ENCODE measurements around the gene SUGT1. TPM values are rescaled to one million over a fixed set of nuclear protein-coding genes. Genes with fewer than 3 reads are reported as not detected.
"Not testable (repeated sequence)": the region's sequence is repeated elsewhere in the genome, so short reads cannot be mapped to it uniquely, and the experiment has no call there.

The SUGT1 gene
- polyA plus RNA-seq, 4 donors: 39.6 to 47.5 (median 45.6) TPM

GRCh38 chr13:52615134-52615801 lies 37.4 kb upstream of the SUGT1 start:
- no peak overlapping the region for H3K4me3 ChIP-seq (ENCODE audit: low read depth in 1 of 3, low read length in 3 of 3)
- no peak for FAIRE-seq
- WGBS, 3 donors: 92 to 96% (median 94%) methylated on average over 4 of the region's 4 CpGs

GRCh38 chr13:52615812-52616211 lies 36.8 kb upstream of the SUGT1 start:
- Histone ChIP-seq H3K4me3 (ENCODE audit: low read depth in 1 of 3, low read length in 3 of 3) (no peak overlapping the region), H3K27ac (ENCODE audit: low read depth in 1 of 3, low read length in 2 of 3) (no peak overlapping the region), H3K36me3 (ENCODE audit: control insufficient read depth in 3 of 3, insufficient read depth in 2 of 3, low read depth in 1 of 3, low read length in 3 of 3) (peaks cover 0 to 3% (median 0%) of the 10 kb centered on the region in 3 donors), H3K9me3 (ENCODE audit: control insufficient read depth in 2 of 2, insufficient read depth in 1 of 2, low read depth in 1 of 2, low read length in 1 of 2) (no peaks in the 10 kb centered on the region), H3K4me1 (ENCODE audit: control insufficient read depth in 3 of 3, insufficient read depth in 2 of 3, low read depth in 1 of 3, low read length in 2 of 3) (no peaks in the 10 kb centered on the region), H3K27me3 (ENCODE audit: control insufficient read depth in 3 of 3, insufficient read depth in 3 of 3, low read length in 3 of 3) (no peaks in the 10 kb centered on the region)
- FAIRE-seq (no peak), DNase-seq (no peak)
- 81 to 86% (median 82%) methylated on average over 5 of the region's 5 CpGs for WGBS, 3 donors

More at GRCh38 chr13:52615134-52615801, 37.4 kb upstream of the SUGT1 start:
- no peaks in the 10 kb centered on the region for H3K4me1 ChIP-seq (ENCODE audit: control insufficient read depth in 3 of 3, insufficient read depth in 2 of 3, low read depth in 1 of 3, low read length in 2 of 3)
- no peak for DNase-seq
- no peak overlapping the region for H3K27ac ChIP-seq (ENCODE audit: low read depth in 1 of 3, low read length in 2 of 3)
- H3K9me3 ChIP-seq (ENCODE audit: control insufficient read depth in 2 of 2, insufficient read depth in 1 of 2, low read depth in 1 of 2, low read length in 1 of 2): no peaks in the 10 kb centered on the region
- no peaks in the 10 kb centered on the region for H3K27me3 ChIP-seq (ENCODE audit: control insufficient read depth in 3 of 3, insufficient read depth in 3 of 3, low read length in 3 of 3)
- peaks cover 0 to 3% (median 0%) of the 10 kb centered on the region in 3 donors for H3K36me3 ChIP-seq (ENCODE audit: control insufficient read depth in 3 of 3, insufficient read depth in 2 of 3, low read depth in 1 of 3, low read length in 3 of 3)

- peak overlapping the region in 2 of 3 donors; percentile 64 to 91 for H3K27ac ChIP-seq (ENCODE audit: low read depth in 1 of 3, low read length in 2 of 3)
- no peaks in the 10 kb centered on the region for H3K9me3 ChIP-seq (ENCODE audit: control insufficient read depth in 2 of 2, insufficient read depth in 1 of 2, low read depth in 1 of 2, low read length in 1 of 2)
- peak overlapping the region; percentile 52 to 77 (median 67) for H3K4me3 ChIP-seq (ENCODE audit: low read depth in 1 of 3, low read length in 3 of 3)
- no peaks in the 10 kb centered on the region for H3K4me1 ChIP-seq (ENCODE audit: control insufficient read depth in 3 of 3, insufficient read depth in 2 of 3, low read depth in 1 of 3, low read length in 2 of 3)
- DNase-seq (peak; percentile 67 to 87), FAIRE-seq (no peak)
- H3K27me3 ChIP-seq (ENCODE audit: control insufficient read depth in 3 of 3, insufficient read depth in 3 of 3, low read length in 3 of 3): no peaks in the 10 kb centered on the region
- H3K36me3 ChIP-seq (ENCODE audit: control insufficient read depth in 3 of 3, insufficient read depth in 2 of 3, low read depth in 1 of 3, low read length in 3 of 3): peaks cover 0 to 3% (median 0%) of the 10 kb centered on the region in 3 donors
- WGBS, 3 donors: 0 to 1% (median 0%) methylated on average over 51 of the region's 51 CpGs
Measured at GRCh38 chr13:52617070-52618060, 35.3 kb upstream of the SUGT1 start.

GRCh38 chr13:52631083-52631690 lies 21.4 kb upstream of the SUGT1 start:
- peaks cover 0 to 17% (median 2%) of the 10 kb centered on the region in 3 donors for H3K36me3 ChIP-seq (ENCODE audit: control insufficient read depth in 3 of 3, insufficient read depth in 2 of 3, low read depth in 1 of 3, low read length in 3 of 3)
- not testable (repeated sequence) for H3K9me3 ChIP-seq (ENCODE audit: control insufficient read depth in 2 of 2, insufficient read depth in 1 of 2, low read depth in 1 of 2, low read length in 1 of 2); H3K27me3 ChIP-seq (ENCODE audit: control insufficient read depth in 3 of 3, insufficient read depth in 3 of 3, low read length in 3 of 3); FAIRE-seq; H3K27ac ChIP-seq (ENCODE audit: low read depth in 1 of 3, low read length in 2 of 3); H3K4me1 ChIP-seq (ENCODE audit: control insufficient read depth in 3 of 3, insufficient read depth in 2 of 3, low read depth in 1 of 3, low read length in 2 of 3)
- H3K4me3 ChIP-seq (ENCODE audit: low read depth in 1 of 3, low read length in 3 of 3): peak overlapping the region in 1 of 3 donors; percentile 39
- DNase-seq: peak in 1 of 2 donors; percentile 42
- WGBS, 3 donors: 22 to 45% (median 40%) methylated on average over 7 of the region's 7 CpGs

GRCh38 chr13:52638666-52639328 lies 13.8 kb upstream of the SUGT1 start:
- Histone ChIP-seq H3K27ac (ENCODE audit: low read depth in 1 of 3, low read length in 2 of 3) (no peak overlapping the region), H3K27me3 (ENCODE audit: control insufficient read depth in 3 of 3, insufficient read depth in 3 of 3, low read length in 3 of 3) (no peaks in the 10 kb centered on the region), H3K4me3 (ENCODE audit: low read depth in 1 of 3, low read length in 3 of 3) (no peak overlapping the region), H3K9me3 (ENCODE audit: control insufficient read depth in 2 of 2, insufficient read depth in 1 of 2, low read depth in 1 of 2, low read length in 1 of 2) (no peaks in the 10 kb centered on the region), H3K4me1 (ENCODE audit: control insufficient read depth in 3 of 3, insufficient read depth in 2 of 3, low read depth in 1 of 3, low read length in 2 of 3) (no peaks in the 10 kb centered on the region), H3K36me3 (ENCODE audit: control insufficient read depth in 3 of 3, insufficient read depth in 2 of 3, low read depth in 1 of 3, low read length in 3 of 3) (peaks cover 0 to 3% (median 0%) of the 10 kb centered on the region in 3 donors)
- WGBS, 3 donors: 80 to 91% (median 86%) methylated on average over 5 of the region's 5 CpGs
- no peak for DNase-seq
- FAIRE-seq: no peak

- H3K9me3 ChIP-seq (ENCODE audit: control insufficient read depth in 2 of 2, insufficient read depth in 1 of 2, low read depth in 1 of 2, low read length in 1 of 2): no peaks in the 10 kb centered on the region
- WGBS, 3 donors: 96 to 99% (median 96%) methylated on average over 7 of the region's 7 CpGs
- no peak for FAIRE-seq
- H3K36me3 ChIP-seq (ENCODE audit: control insufficient read depth in 3 of 3, insufficient read depth in 2 of 3, low read depth in 1 of 3, low read length in 3 of 3): peaks cover 0 to 3% (median 0%) of the 10 kb centered on the region in 3 donors
- DNase-seq: no peak
- H3K27ac ChIP-seq (ENCODE audit: low read depth in 1 of 3, low read length in 2 of 3): no peak within 1 kb of the TSS
- H3K4me3 ChIP-seq (ENCODE audit: low read depth in 1 of 3, low read length in 3 of 3): no peak within 1 kb of the TSS
- H3K4me1 ChIP-seq (ENCODE audit: control insufficient read depth in 3 of 3, insufficient read depth in 2 of 3, low read depth in 1 of 3, low read length in 2 of 3): no peaks in the 10 kb centered on the region
- no peaks in the 10 kb centered on the region for H3K27me3 ChIP-seq (ENCODE audit: control insufficient read depth in 3 of 3, insufficient read depth in 3 of 3, low read length in 3 of 3)
Measured at GRCh38 chr13:52642131-52642530, 10.5 kb upstream of the SUGT1 start, which contains the start of gene HNRNPA1L2. TSS of gene HNRNPA1L2 (plus strand) at chr13:52642431. CDS start at chr13:52642493, 62 bp downstream.

GRCh38 chr13:52644108-52644507 lies 8.5 kb upstream of the SUGT1 start:
- DNase-seq (no peak), FAIRE-seq (no peak)
- no peaks in the 10 kb centered on the region for H3K27me3 ChIP-seq (ENCODE audit: control insufficient read depth in 3 of 3, insufficient read depth in 3 of 3, low read length in 3 of 3)
- no peaks in the 10 kb centered on the region for H3K4me1 ChIP-seq (ENCODE audit: control insufficient read depth in 3 of 3, insufficient read depth in 2 of 3, low read depth in 1 of 3, low read length in 2 of 3)
- H3K27ac ChIP-seq (ENCODE audit: low read depth in 1 of 3, low read length in 2 of 3): no peak overlapping the region
- WGBS, 3 donors: 61 to 80% (median 78%) methylated on average over 3 of the region's 3 CpGs
- H3K36me3 ChIP-seq (ENCODE audit: control insufficient read depth in 3 of 3, insufficient read depth in 2 of 3, low read depth in 1 of 3, low read length in 3 of 3): peaks cover 0 to 6% (median 0%) of the 10 kb centered on the region in 3 donors
- no peaks in the 10 kb centered on the region for H3K9me3 ChIP-seq (ENCODE audit: control insufficient read depth in 2 of 2, insufficient read depth in 1 of 2, low read depth in 1 of 2, low read length in 1 of 2)
- H3K4me3 ChIP-seq (ENCODE audit: low read depth in 1 of 3, low read length in 3 of 3): no peak overlapping the region

GRCh38 chr13:52646967-52647366 lies 5.7 kb upstream of the SUGT1 start:
- no peak overlapping the region for H3K27ac ChIP-seq (ENCODE audit: low read depth in 1 of 3, low read length in 2 of 3)
- H3K4me3 ChIP-seq (ENCODE audit: low read depth in 1 of 3, low read length in 3 of 3): no peak overlapping the region
- peaks cover 0 to 4% (median 2%) of the 10 kb centered on the region in 3 donors for H3K4me1 ChIP-seq (ENCODE audit: control insufficient read depth in 3 of 3, insufficient read depth in 2 of 3, low read depth in 1 of 3, low read length in 2 of 3)
- FAIRE-seq: no peak
- no peak for DNase-seq
- H3K36me3 ChIP-seq (ENCODE audit: control insufficient read depth in 3 of 3, insufficient read depth in 2 of 3, low read depth in 1 of 3, low read length in 3 of 3): peaks cover 0 to 10% (median 0%) of the 10 kb centered on the region in 3 donors
- H3K27me3 ChIP-seq (ENCODE audit: control insufficient read depth in 3 of 3, insufficient read depth in 3 of 3, low read length in 3 of 3): no peaks in the 10 kb centered on the region
- no peaks in the 10 kb centered on the region for H3K9me3 ChIP-seq (ENCODE audit: control insufficient read depth in 2 of 2, insufficient read depth in 1 of 2, low read depth in 1 of 2, low read length in 1 of 2)

Measured in small intestine (tissue), 7 donors.